Type B pancreatic cell (in vitro differentiated cells): ENCODE measurements around the gene TXLNB. TPM values are rescaled to one million over a fixed set of nuclear protein-coding genes. Genes with fewer than 3 reads are reported as not detected.

ENCODE experiments used
- DNase-seq: peaks from one replicate; pipeline ENCODE4 v3.0.0; 2021; ENCODE audit warnings: mixed read lengths; ENCODE audit not compliant: unreplicated experiment; ENCODE audit errors: extremely low spot score
- H3K27ac Mint-ChIP-seq: 2 replicates; pipeline ENCODE4 v1.8.0; 2021; ENCODE audit warnings: mild to moderate bottlenecking, mixed read lengths
- H3K27me3 Mint-ChIP-seq: 2 replicates; pipeline ENCODE4 v1.8.0; 2021; ENCODE audit warnings: mixed read lengths
- H3K36me3 Mint-ChIP-seq: 2 replicates; pipeline ENCODE4 v1.8.0; 2021; ENCODE audit warnings: mixed read lengths
- H3K4me1 Mint-ChIP-seq: one replicate; pipeline ENCODE4 v1.8.0; 2021; ENCODE audit warnings: mixed read lengths; ENCODE audit not compliant: unreplicated experiment
- H3K4me3 Mint-ChIP-seq: 2 replicates; pipeline ENCODE4 v1.8.0; 2021; ENCODE audit warnings: mild to moderate bottlenecking, mixed read lengths
- H3K9me3 Mint-ChIP-seq: 2 replicates; pipeline ENCODE4 v1.8.0; 2021; ENCODE audit warnings: mixed read lengths
- total RNA-seq: library from RNA; stranded (reverse); gene quantifications from 2 replicates; pipeline ENCODE4 v1.2.1, GENCODE V29; 2021; ENCODE audit warnings: low replicate concordance
- TF ChIP-seq, protein P1 (sequence below): fragments of 200-600 bp; sonication (generic); conservative IDR thresholded peaks from 2 replicates; pipeline ENCODE4 v1.5.0; 2021; ENCODE audit warnings: antibody characterized with exemption, mild to moderate bottlenecking

Gene TXLNB
- total RNA-seq, 1 donor from 2014 or later: 0.22 TPM

DNA sequence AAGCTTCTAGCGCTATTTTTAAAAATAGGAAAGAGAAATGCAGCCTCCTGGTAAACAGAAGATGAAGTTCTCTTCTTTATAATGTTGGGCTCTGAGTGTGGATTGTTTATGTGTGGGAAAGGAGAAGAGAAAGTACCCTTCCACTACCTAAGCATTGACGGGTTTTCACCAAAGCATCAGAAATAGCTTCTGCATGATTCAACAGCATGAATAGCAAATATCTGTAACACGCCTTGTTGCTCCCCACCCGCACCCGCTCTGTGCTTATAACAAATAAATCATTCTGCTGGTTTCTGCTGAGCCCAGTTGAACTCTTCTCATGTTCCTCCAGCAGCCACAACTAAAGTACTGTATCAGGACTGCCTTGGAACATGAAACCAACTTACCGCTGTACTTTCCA lies 20.7 kb downstream of the TXLNB start:
- H3K36me3 Mint-ChIP-seq: no peaks in the 10 kb centered on the region
- peak overlapping the region; percentile 92 for H3K27ac Mint-ChIP-seq
- H3K27me3 Mint-ChIP-seq: no peaks in the 10 kb centered on the region
- H3K4me3 Mint-ChIP-seq: no peak overlapping the region
- DNase-seq: no peak
- TF ChIP-seq, protein P1, sequence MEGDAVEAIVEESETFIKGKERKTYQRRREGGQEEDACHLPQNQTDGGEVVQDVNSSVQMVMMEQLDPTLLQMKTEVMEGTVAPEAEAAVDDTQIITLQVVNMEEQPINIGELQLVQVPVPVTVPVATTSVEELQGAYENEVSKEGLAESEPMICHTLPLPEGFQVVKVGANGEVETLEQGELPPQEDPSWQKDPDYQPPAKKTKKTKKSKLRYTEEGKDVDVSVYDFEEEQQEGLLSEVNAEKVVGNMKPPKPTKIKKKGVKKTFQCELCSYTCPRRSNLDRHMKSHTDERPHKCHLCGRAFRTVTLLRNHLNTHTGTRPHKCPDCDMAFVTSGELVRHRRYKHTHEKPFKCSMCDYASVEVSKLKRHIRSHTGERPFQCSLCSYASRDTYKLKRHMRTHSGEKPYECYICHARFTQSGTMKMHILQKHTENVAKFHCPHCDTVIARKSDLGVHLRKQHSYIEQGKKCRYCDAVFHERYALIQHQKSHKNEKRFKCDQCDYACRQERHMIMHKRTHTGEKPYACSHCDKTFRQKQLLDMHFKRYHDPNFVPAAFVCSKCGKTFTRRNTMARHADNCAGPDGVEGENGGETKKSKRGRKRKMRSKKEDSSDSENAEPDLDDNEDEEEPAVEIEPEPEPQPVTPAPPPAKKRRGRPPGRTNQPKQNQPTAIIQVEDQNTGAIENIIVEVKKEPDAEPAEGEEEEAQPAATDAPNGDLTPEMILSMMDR: no peak
- no peaks in the 10 kb centered on the region for H3K9me3 Mint-ChIP-seq
- H3K4me1 Mint-ChIP-seq: peaks cover 7% of the 10 kb centered on the region

DNA sequence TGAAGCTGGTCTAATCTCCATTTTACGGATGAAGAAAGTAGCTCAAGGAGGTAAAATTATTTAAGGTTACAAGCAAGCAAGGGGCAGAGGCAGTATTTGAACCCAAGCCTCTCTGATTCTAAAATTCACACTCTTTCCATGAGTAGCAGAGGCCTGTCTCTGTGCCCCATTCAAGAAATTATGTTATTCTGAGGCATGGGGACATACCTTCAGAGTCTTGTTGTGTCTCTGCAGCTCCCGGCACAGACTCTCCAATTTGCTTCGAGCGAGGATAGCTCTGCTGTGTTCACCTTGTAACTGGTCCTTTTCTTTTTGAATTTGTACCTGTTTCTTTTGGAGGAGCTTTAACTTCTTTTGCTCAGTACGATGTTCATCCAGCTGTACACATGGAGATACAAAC lies 21.5 kb downstream of the TXLNB start:
- Mint-ChIP-seq H3K9me3 (no peaks in the 10 kb centered on the region), H3K4me1 (peaks cover 7% of the 10 kb centered on the region), H3K27ac (no peak overlapping the region), H3K4me3 (no peak overlapping the region), H3K27me3 (no peaks in the 10 kb centered on the region), H3K36me3 (no peaks in the 10 kb centered on the region)
- no peak for DNase-seq
- TF ChIP-seq, protein P1: no peak

DNA sequence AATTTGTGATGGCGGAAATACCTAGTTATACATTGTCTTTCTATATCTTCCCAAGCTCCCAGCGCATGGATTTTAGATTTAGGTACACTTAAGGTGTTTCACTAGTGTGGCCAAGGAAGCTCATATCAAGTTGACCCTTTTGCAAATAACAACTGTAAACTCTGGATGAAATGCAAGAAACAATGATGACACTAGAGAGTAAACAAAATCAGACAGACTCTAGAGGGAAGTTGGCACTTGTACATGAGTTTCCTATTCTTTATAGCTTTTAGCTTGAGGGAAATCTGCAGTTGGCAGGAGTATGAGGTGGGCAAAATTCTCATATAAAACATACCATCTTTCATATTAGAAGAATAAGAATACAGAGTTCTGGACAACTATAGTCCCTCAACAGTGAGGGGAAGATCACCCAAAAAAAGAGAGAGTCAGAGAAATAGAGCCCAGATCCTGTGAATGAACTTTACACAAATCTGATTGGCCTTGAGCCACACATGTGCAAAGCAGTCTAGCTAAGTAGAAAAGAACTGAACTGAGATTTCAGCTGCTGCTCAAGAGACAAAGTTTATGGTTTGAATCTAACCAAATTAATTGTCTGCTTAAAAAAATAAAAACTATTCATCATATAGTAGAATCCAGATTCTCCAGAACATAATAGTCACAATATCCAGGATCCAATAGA lies 26.1 kb downstream of the TXLNB start:
- Mint-ChIP-seq H3K4me1 (peaks cover 9% of the 10 kb centered on the region), H3K4me3 (no peak overlapping the region), H3K27ac (no peak overlapping the region), H3K36me3 (no peaks in the 10 kb centered on the region), H3K9me3 (no peaks in the 10 kb centered on the region), H3K27me3 (no peaks in the 10 kb centered on the region)
- no peak for DNase-seq
- TF ChIP-seq, protein P1: no peak

DNA sequence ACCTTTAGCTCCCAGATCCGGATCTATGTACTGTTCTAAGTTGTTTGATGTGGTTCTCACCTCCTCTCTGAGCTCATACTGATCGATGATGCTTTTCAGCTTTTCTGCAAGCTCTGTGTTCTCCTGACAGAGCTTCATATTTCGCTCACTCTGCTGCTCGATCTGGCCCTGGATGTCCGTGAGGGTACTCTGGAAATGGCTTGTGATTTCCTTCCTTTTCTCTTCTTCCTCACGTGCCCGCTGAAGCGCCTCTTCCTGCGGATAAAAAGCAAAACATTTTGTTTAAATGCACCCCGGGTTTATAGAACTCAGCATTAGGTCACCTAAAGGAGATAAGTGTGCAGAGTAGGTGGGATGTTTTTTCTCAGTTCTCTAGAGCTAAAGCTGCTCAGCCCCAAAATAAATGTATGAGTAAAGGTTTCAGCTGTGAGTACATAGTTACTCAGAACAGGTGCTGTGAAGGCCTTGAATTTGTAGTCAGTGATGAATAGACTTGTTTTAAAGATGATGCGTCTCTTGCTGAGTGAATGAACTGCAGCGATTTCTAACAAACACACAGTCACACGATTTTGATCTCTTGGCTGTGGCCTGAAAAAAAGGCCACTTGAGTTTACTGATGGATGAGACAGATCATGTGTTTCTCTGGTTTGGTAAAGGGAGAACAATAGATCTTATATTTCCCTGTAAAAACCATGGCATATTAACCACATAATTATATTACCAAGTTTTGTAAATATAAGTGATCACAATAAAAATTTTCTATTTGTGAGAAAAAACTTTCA lies 29.1 kb downstream of the TXLNB start:
- Mint-ChIP-seq H3K4me3 (no peak overlapping the region), H3K4me1 (peaks cover 9% of the 10 kb centered on the region), H3K27me3 (no peaks in the 10 kb centered on the region), H3K9me3 (no peaks in the 10 kb centered on the region), H3K36me3 (no peaks in the 10 kb centered on the region), H3K27ac (no peak overlapping the region)
- DNase-seq: no peak
- TF ChIP-seq, protein P1: no peak

DNA sequence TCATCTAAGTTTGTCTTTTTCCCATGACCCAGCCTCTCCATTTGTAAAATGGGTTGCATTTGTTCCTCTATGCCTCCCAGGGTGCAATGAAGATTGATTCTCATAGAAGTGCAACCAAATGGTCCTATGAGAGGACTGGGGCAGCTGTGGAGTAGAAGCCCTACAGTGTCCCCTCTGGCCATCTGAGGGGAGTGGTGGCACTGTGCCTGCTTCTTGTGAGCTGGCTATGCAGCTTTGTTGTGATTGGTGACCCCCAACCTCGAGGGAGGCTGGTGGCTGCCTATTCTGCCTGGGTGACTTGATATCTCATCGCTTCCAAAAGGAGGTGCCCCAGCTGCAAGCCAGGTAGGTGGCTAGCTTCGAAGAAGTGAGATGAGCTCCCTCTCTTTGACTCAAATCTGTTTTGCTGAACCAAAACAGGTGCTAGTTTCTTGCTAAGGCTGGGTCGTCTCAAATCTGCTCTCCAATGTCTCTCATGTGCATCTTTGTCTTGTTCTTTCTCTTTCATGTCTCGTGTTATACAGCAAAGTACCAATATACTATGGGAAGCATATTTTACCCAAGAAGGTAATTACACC lies 33.9 kb downstream of the TXLNB start:
- no peak for DNase-seq

More for the DNA sequence above, 33.9 kb downstream of the TXLNB start:
- no peaks in the 10 kb centered on the region for H3K36me3 Mint-ChIP-seq
- no peak overlapping the region for H3K4me3 Mint-ChIP-seq
- TF ChIP-seq, protein P1: no peak
- H3K27me3 Mint-ChIP-seq: no peaks in the 10 kb centered on the region
- H3K27ac Mint-ChIP-seq: no peak overlapping the region
- no peaks in the 10 kb centered on the region for H3K9me3 Mint-ChIP-seq
- peaks cover 8% of the 10 kb centered on the region for H3K4me1 Mint-ChIP-seq
